WI38 (cell line): ENCODE measurements around the gene TGIF2LY.
"Not testable (repeated sequence)": the region's sequence is repeated elsewhere in the genome, so short reads cannot be mapped to it uniquely, and the experiment has no call there.

Experiments
- H3K4me3 ChIP-seq: 2 replicates; pipeline ENCODE4 v1.5.1; 2011; ENCODE audit warnings: low read depth, mild to moderate bottlenecking, control low read depth, low read length

TGIF2LY gene

DNA sequence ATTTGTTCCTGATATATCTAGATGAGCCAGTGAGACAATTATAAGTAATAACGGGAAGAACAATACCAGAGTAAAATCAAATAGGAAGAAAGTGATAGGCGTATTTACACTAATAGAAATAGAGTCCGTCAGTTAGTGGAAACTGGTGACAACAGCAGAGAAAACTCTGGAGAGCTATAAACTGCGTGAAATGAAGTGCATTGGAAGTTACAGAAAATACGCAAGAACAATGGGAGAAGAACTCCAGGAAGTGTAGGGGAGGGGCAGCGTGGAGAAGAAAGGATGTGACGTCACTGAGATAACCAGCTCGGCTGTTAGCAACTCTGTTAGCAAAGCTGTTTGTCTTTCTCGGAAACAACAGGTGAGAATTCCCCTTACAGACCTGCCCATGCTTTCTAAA is at the start of gene TGIF2LY:
TGIF2LY (plus strand) TSS at position 301 of the 400 bp plus-strand sequence. CDS start 178 bp downstream, outside the sequence.
- not testable (repeated sequence) for H3K4me3 ChIP-seq
